Duodenal mucosa (tissue), 2 donors: ENCODE measurements around the gene MED27.
"Not testable (repeated sequence)": the region's sequence is repeated elsewhere in the genome, so short reads cannot be mapped to it uniquely, and the experiment has no call there.

Experiments
- H3K27ac ChIP-seq: one replicate; pipeline ENCODE4 v1.7.0; 2013; ENCODE audit warnings: low read depth, low read length
- H3K27me3 ChIP-seq, 2 donors: one replicate each; pipeline ENCODE4 v1.7.0; 2013; ENCODE audit warnings: low read length in 2 of 2, control low read depth in 1 of 2; ENCODE audit not compliant: insufficient read depth in 2 of 2, control insufficient read depth in 1 of 2
- H3K36me3 ChIP-seq, 2 donors: one replicate each; pipeline ENCODE4 v1.7.0; 2013; ENCODE audit warnings: low read length in 2 of 2, control low read depth in 1 of 2; ENCODE audit not compliant: insufficient read depth in 2 of 2, control insufficient read depth in 1 of 2
- H3K4me1 ChIP-seq, 2 donors: one replicate each; pipeline ENCODE4 v1.7.0; 2013; ENCODE audit warnings: low read length in 2 of 2, control low read depth in 1 of 2; ENCODE audit not compliant: insufficient read depth in 2 of 2, control insufficient read depth in 1 of 2
- H3K4me3 ChIP-seq, 2 donors: one replicate each; pipeline ENCODE4 v1.7.0; 2013; ENCODE audit warnings: low read length in 2 of 2, low read depth in 1 of 2
- H3K9ac ChIP-seq, 2 donors: one replicate each; pipeline ENCODE4 v1.7.0; 2013; ENCODE audit warnings: low read length in 2 of 2, low read depth in 1 of 2
- H3K9me3 ChIP-seq, 2 donors: one replicate each; pipeline ENCODE4 v1.7.0; 2013; ENCODE audit warnings: low read length in 2 of 2, control low read depth in 1 of 2; ENCODE audit not compliant: control insufficient read depth in 1 of 2

MED27 gene

GRCh38 chr9:131942146-131942720, 137.4 kb downstream of the MED27 start:
- peaks cover 0 to 4% of the 10 kb centered on the region in 2 donors for H3K36me3 ChIP-seq

GRCh38 chr9:131937451-131937850, 142.2 kb downstream of the MED27 start:
- Histone ChIP-seq H3K4me1 (no peaks in the 10 kb centered on the region), H3K27ac (no peak overlapping the region), H3K27me3 (no peaks in the 10 kb centered on the region), H3K9ac (no peak overlapping the region), H3K36me3 (peaks cover 0 to 12% of the 10 kb centered on the region in 2 donors), H3K9me3 (no peaks in the 10 kb centered on the region), H3K4me3 (no peak overlapping the region)

More at GRCh38 chr9:131942146-131942720, 137.4 kb downstream of the MED27 start:
- no peaks in the 10 kb centered on the region for H3K4me1 ChIP-seq
- H3K27me3 ChIP-seq = no peaks in the 10 kb centered on the region
- H3K9ac ChIP-seq = no peak overlapping the region
- H3K27ac ChIP-seq = no peak overlapping the region
- no peak overlapping the region for H3K4me3 ChIP-seq
- H3K9me3 ChIP-seq = no peaks in the 10 kb centered on the region

GRCh38 chr9:131936929-131937328, 142.7 kb downstream of the MED27 start:
- Histone ChIP-seq H3K27ac (no peak overlapping the region), H3K27me3 (no peaks in the 10 kb centered on the region), H3K9ac (no peak overlapping the region), H3K9me3 (no peaks in the 10 kb centered on the region), H3K4me3 (no peak overlapping the region), H3K36me3 (peaks cover 0 to 12% of the 10 kb centered on the region in 2 donors), H3K4me1 (no peaks in the 10 kb centered on the region)

GRCh38 chr9:131934673-131935072, 145.0 kb downstream of the MED27 start:
- Histone ChIP-seq H3K27me3 (no peaks in the 10 kb centered on the region), H3K4me3 (no peak overlapping the region), H3K27ac (no peak overlapping the region), H3K4me1 (no peaks in the 10 kb centered on the region), H3K9me3 (no peaks in the 10 kb centered on the region), H3K36me3 (peaks cover 0 to 12% of the 10 kb centered on the region in 2 donors), H3K9ac (no peak overlapping the region)

- no peaks in the 10 kb centered on the region for H3K36me3 ChIP-seq
- H3K4me3 ChIP-seq = no peak overlapping the region
- no peaks in the 10 kb centered on the region for H3K27me3 ChIP-seq
- no peaks in the 10 kb centered on the region for H3K9me3 ChIP-seq
- H3K9ac ChIP-seq = no peak overlapping the region
- H3K27ac ChIP-seq = no peak overlapping the region
- no peaks in the 10 kb centered on the region for H3K4me1 ChIP-seq
Measured at GRCh38 chr9:131927091-131927490, 152.6 kb downstream of the MED27 start.

- Histone ChIP-seq H3K4me1 (no peaks in the 10 kb centered on the region), H3K27me3 (no peaks in the 10 kb centered on the region), H3K9ac (no peak overlapping the region), H3K9me3 (no peaks in the 10 kb centered on the region), H3K4me3 (no peak overlapping the region), H3K36me3 (no peaks in the 10 kb centered on the region), H3K27ac (no peak overlapping the region)
Measured at GRCh38 chr9:131926360-131926922, 153.2 kb downstream of the MED27 start.

GRCh38 chr9:131925677-131926177, 153.9 kb downstream of the MED27 start:
- Histone ChIP-seq H3K9ac (no peak overlapping the region), H3K9me3 (no peaks in the 10 kb centered on the region), H3K4me3 (no peak overlapping the region), H3K36me3 (no peaks in the 10 kb centered on the region), H3K4me1 (no peaks in the 10 kb centered on the region), H3K27ac (no peak overlapping the region), H3K27me3 (no peaks in the 10 kb centered on the region)

GRCh38 chr9:131923766-131924165, 155.9 kb downstream of the MED27 start:
- no peaks in the 10 kb centered on the region for H3K27me3 ChIP-seq
- H3K27ac ChIP-seq = no peak overlapping the region
- no peaks in the 10 kb centered on the region for H3K9me3 ChIP-seq
- H3K36me3 ChIP-seq = no peaks in the 10 kb centered on the region
- no peak overlapping the region for H3K4me3 ChIP-seq
- no peak overlapping the region for H3K9ac ChIP-seq
- H3K4me1 ChIP-seq = no peaks in the 10 kb centered on the region

GRCh38 chr9:131923132-131923671, 156.5 kb downstream of the MED27 start:
- no peak overlapping the region for H3K27ac ChIP-seq
- H3K9ac ChIP-seq = no peak overlapping the region
- no peaks in the 10 kb centered on the region for H3K4me1 ChIP-seq
- no peak overlapping the region for H3K4me3 ChIP-seq
- no peaks in the 10 kb centered on the region for H3K27me3 ChIP-seq
- no peaks in the 10 kb centered on the region for H3K36me3 ChIP-seq
- H3K9me3 ChIP-seq = no peaks in the 10 kb centered on the region

- not testable (repeated sequence) for H3K36me3 ChIP-seq, H3K4me3 ChIP-seq, H3K27ac ChIP-seq, H3K9ac ChIP-seq, H3K4me1 ChIP-seq, H3K9me3 ChIP-seq, H3K27me3 ChIP-seq
Measured at GRCh38 chr9:131921635-131922034, 158.0 kb downstream of the MED27 start.
